Measurements from ENCODE around the gene GRIK2. TPM values are rescaled to one million over a fixed set of nuclear protein-coding genes. Genes with fewer than 3 reads are reported as not detected.

GRIK2 gene
- total RNA-seq, 1 experiment from 2014 or later, result 0.29 TPM

DNA sequence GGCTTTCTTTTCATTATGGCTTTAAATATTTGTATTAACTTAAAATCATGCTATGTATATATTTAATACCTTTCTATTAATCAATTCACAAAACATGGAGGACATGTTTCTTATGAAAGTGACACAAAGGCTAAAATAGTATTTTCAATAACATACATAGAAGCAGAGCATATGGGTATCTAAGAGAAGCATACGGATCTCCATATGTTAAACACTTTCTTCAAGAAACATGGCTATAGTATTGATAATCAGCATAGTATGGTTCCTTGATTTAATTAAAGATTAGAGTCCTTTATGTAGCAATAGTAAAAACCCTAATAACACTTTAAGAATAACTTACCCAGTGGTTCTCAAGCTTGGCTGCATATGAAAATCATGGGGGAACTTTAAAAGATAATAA lies 58.5 kb downstream of the GRIK2 start:
- TF ChIP-seq, protein P1, sequence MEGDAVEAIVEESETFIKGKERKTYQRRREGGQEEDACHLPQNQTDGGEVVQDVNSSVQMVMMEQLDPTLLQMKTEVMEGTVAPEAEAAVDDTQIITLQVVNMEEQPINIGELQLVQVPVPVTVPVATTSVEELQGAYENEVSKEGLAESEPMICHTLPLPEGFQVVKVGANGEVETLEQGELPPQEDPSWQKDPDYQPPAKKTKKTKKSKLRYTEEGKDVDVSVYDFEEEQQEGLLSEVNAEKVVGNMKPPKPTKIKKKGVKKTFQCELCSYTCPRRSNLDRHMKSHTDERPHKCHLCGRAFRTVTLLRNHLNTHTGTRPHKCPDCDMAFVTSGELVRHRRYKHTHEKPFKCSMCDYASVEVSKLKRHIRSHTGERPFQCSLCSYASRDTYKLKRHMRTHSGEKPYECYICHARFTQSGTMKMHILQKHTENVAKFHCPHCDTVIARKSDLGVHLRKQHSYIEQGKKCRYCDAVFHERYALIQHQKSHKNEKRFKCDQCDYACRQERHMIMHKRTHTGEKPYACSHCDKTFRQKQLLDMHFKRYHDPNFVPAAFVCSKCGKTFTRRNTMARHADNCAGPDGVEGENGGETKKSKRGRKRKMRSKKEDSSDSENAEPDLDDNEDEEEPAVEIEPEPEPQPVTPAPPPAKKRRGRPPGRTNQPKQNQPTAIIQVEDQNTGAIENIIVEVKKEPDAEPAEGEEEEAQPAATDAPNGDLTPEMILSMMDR (IDR thresholded peaks at IDR 0.05; ENCODE audit: insufficient read depth in 1 of 2, low read depth in 1 of 2, low read length in 1 of 2, severe bottlenecking in 1 of 2, unreplicated experiment in 1 of 2), result no peak
- intact Hi-C loops (cut with micrococcal nuclease; ENCODE audit: unreplicated experiment), result no loop called here
- BruUV-seq (replicated peaks), result no TSS peak
- DNase-seq, result no peak
- H3K4me3 Mint-ChIP-seq (ENCODE audit: unreplicated experiment), result no peak overlapping the region
- no peak overlapping the region for H3K27ac Mint-ChIP-seq (ENCODE audit: unreplicated experiment)
- Histone ChIP-seq H3K36me3 (ENCODE audit: control insufficient read depth, insufficient read depth, low read length) (no peaks in the 10 kb centered on the region), H3K4me3 (ENCODE audit: low read depth, low read length) (no peak overlapping the region), H3K9me3 (no peaks in the 10 kb centered on the region), H3K27me3 (replicated peaks; ENCODE audit: control insufficient read depth, insufficient read depth, low read length) (no peaks in the 10 kb centered on the region), H3K4me1 (no peaks in the 10 kb centered on the region)
- no peaks in the 10 kb centered on the region for H3K27me3 Mint-ChIP-seq (ENCODE audit: insufficient read depth, unreplicated experiment)
- H3K9me3 Mint-ChIP-seq (ENCODE audit: unreplicated experiment), result no peaks in the 10 kb centered on the region
- no peaks in the 10 kb centered on the region for H3K4me1 Mint-ChIP-seq (ENCODE audit: low read depth, unreplicated experiment)
- ChIA-PET POLR2A (no interaction called here), CTCF (no interaction called here)
- no peaks in the 10 kb centered on the region for H3K36me3 Mint-ChIP-seq (ENCODE audit: insufficient read depth, unreplicated experiment)

DNA sequence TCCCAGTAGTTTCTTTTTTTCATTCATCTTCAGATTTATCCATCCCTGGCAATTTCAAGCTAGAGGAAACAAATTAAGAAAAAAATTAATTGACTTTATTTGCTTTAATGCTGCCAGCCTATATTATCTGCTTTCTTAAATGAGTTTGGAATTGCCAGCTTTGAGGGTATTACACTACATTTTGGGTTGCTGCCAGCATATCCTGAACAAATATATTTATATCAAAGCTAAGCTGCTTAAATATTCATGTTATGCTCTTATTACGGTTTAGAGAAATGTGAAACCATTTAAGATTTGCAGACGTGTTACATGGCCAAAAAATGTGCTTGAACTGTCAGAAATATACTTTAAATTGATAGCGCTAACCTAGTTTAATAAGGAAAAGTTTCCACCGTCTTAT lies 59.7 kb downstream of the GRIK2 start:
- no peaks in the 10 kb centered on the region for H3K4me1 ChIP-seq
- no peak overlapping the region for H3K4me3 ChIP-seq (ENCODE audit: low read depth, low read length)
- Mint-ChIP-seq H3K36me3 (ENCODE audit: insufficient read depth, unreplicated experiment) (no peaks in the 10 kb centered on the region), H3K27me3 (ENCODE audit: insufficient read depth, unreplicated experiment) (no peaks in the 10 kb centered on the region), H3K4me1 (ENCODE audit: low read depth, unreplicated experiment) (no peaks in the 10 kb centered on the region), H3K27ac (ENCODE audit: unreplicated experiment) (no peak overlapping the region), H3K4me3 (ENCODE audit: unreplicated experiment) (no peak overlapping the region), H3K9me3 (ENCODE audit: unreplicated experiment) (no peaks in the 10 kb centered on the region)
- no peaks in the 10 kb centered on the region for H3K36me3 ChIP-seq (ENCODE audit: control insufficient read depth, insufficient read depth, low read length)
- intact Hi-C loops (cut with micrococcal nuclease; ENCODE audit: unreplicated experiment), result no loop called here
- ChIA-PET CTCF (no interaction called here), POLR2A (no interaction called here)
- DNase-seq, result no peak
- no TSS peak for BruUV-seq (replicated peaks)
- no peaks in the 10 kb centered on the region for H3K27me3 ChIP-seq (replicated peaks; ENCODE audit: control insufficient read depth, insufficient read depth, low read length)
- no peaks in the 10 kb centered on the region for H3K9me3 ChIP-seq
- TF ChIP-seq, protein P1 (IDR thresholded peaks at IDR 0.05; ENCODE audit: insufficient read depth in 1 of 2, low read depth in 1 of 2, low read length in 1 of 2, severe bottlenecking in 1 of 2, unreplicated experiment in 1 of 2), result no peak

DNA sequence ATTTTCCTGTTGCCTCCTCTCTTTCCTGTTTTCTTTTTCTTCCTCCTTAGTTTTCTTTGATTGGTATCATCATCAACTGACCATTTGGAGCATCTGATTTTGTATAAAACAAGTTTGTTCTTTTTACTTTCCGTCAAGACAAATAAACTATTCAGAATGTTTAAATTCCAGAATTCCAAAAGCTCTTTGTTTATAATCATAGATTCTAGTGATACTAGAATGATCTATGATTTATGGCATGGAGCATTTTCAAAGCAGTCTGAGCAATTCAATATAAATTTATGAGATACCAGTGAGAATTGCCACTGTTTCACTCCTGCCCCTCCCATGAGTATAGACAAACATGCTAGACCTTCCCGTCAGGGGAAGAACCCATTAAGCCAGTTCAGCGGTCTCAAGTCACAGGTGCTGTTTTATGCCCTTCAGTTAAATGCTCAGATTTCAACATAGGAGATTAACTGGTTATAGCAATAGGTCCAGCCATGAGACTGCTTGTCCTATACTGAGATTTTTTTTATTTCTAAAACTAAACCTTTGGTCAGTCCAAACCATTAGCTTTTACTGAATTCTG lies 60.7 kb downstream of the GRIK2 start:
- BruUV-seq (replicated peaks), result no TSS peak
- no peaks in the 10 kb centered on the region for H3K36me3 Mint-ChIP-seq (ENCODE audit: insufficient read depth, unreplicated experiment)

More for the DNA sequence above, 60.7 kb downstream of the GRIK2 start:
- H3K27me3 Mint-ChIP-seq (ENCODE audit: insufficient read depth, unreplicated experiment), result no peaks in the 10 kb centered on the region
- no peaks in the 10 kb centered on the region for H3K4me1 Mint-ChIP-seq (ENCODE audit: low read depth, unreplicated experiment)
- Histone ChIP-seq H3K27me3 (replicated peaks; ENCODE audit: control insufficient read depth, insufficient read depth, low read length) (no peaks in the 10 kb centered on the region), H3K4me3 (ENCODE audit: low read depth, low read length) (no peak overlapping the region), H3K9me3 (no peaks in the 10 kb centered on the region), H3K4me1 (no peaks in the 10 kb centered on the region), H3K36me3 (ENCODE audit: control insufficient read depth, insufficient read depth, low read length) (no peaks in the 10 kb centered on the region)
- TF ChIP-seq, protein P1 (IDR thresholded peaks at IDR 0.05; ENCODE audit: insufficient read depth in 1 of 2, low read depth in 1 of 2, low read length in 1 of 2, severe bottlenecking in 1 of 2, unreplicated experiment in 1 of 2), result no peak
- H3K4me3 Mint-ChIP-seq (ENCODE audit: unreplicated experiment), result no peak overlapping the region
- ChIA-PET POLR2A (no interaction called here), CTCF (no interaction called here)
- intact Hi-C loops (cut with micrococcal nuclease; ENCODE audit: unreplicated experiment), result no loop called here
- no peaks in the 10 kb centered on the region for H3K9me3 Mint-ChIP-seq (ENCODE audit: unreplicated experiment)
- DNase-seq, result no peak
- H3K27ac Mint-ChIP-seq (ENCODE audit: unreplicated experiment), result no peak overlapping the region
